ENCODE measurements around the gene ANKRD33B.

DNA sequence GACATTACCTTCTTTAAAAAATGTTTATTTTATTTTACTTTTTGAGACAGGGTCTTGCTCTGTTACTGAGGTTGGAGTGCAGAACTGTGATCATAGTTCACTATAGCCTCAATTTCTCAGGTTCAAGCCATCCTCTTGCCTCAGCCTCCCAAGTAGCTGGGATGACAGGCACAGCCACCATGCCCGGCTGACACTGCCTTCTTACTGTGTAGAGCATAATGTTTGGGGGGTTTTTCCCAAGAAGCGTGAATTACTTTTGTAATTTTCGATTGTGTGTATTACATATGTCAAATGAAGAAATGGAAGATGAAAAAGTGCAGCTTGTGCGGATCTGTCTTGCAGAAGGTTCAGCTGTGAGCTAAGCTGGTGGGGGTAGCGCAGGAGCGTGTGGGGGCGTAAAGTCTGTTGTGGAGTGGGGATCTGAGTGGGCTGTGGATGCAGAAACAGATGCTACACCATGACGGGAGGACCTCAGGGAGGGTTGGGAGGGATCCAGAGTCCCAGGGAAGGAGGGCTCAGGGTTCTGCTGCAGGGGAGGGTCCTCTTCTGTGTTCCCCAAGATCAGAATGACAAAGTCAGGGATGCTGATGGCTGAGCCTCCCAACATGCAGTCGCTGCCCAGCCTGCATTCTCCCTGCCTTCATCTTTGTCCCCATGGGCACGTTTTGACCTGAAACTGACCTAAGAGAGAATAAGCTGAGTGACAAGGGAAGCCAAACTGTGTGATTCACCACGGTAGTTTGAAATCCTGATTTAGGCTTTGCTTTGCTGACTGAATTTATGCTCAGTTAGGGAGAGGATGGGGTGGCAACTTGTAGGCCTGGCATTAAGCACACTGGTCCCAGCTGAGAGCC, 6.8 kb upstream of the ANKRD33B start:
- TF ChIP-seq, protein P1, sequence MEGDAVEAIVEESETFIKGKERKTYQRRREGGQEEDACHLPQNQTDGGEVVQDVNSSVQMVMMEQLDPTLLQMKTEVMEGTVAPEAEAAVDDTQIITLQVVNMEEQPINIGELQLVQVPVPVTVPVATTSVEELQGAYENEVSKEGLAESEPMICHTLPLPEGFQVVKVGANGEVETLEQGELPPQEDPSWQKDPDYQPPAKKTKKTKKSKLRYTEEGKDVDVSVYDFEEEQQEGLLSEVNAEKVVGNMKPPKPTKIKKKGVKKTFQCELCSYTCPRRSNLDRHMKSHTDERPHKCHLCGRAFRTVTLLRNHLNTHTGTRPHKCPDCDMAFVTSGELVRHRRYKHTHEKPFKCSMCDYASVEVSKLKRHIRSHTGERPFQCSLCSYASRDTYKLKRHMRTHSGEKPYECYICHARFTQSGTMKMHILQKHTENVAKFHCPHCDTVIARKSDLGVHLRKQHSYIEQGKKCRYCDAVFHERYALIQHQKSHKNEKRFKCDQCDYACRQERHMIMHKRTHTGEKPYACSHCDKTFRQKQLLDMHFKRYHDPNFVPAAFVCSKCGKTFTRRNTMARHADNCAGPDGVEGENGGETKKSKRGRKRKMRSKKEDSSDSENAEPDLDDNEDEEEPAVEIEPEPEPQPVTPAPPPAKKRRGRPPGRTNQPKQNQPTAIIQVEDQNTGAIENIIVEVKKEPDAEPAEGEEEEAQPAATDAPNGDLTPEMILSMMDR (IDR thresholded peaks at IDR 0.05; ENCODE audit: poor library complexity), result no peak
- TF ChIP-seq EZH2 (IDR thresholded peaks at IDR 0.05; ENCODE audit: borderline replicate concordance) (no peak), EZH2phosphoT487 (IDR thresholded peaks at IDR 0.05; ENCODE audit: low read depth, severe bottlenecking, unreplicated experiment) (no peak)
